ENCODE results near the gene UNC45A. TPM values are rescaled to one million over a fixed set of nuclear protein-coding genes. Genes with fewer than 3 reads are reported as not detected.

UNC45A gene
- total and polyA plus RNA-seq, 2 of the 4 experiments (the other 2 are of a cell fraction) = 68.9 to 100 TPM

DNA sequence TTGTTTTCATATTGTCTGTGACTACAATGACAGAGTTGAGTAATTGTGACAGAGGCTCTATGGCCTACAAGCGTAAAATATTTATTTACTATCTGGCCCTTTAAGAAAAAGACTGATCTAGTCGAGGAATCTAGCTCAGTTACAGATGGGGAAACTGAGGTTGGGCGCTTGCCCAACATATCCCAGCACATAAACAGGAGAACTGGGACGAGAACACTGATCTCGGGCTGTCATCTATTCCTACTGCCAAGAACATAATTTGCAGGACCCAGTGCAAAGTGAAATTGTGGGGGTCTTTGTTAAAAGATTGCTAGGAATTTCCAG is 48.8 kb upstream of the UNC45A start:
- H3K56ac ChIP-seq (ENCODE audit: extremely low read depth, insufficient read depth, low read length) = no peak overlapping the region
- ChIA-PET POLR2A (ENCODE audit: unreplicated experiment) (no interaction called here), CTCF (interaction anchor here (0.6 to 2.7 kb wide), 14 partner anchors 12 to 566 kb away, joined by 3 to 13 read pairs (median 4); partner anchors contain the start of gene MAN2A2)
- H3K14ac ChIP-seq (replicated peaks; ENCODE audit: low read depth, low read length) = no peak overlapping the region
- H3K9ac ChIP-seq (ENCODE audit: low read depth, low read length) = no peak overlapping the region
- no peak overlapping the region for H2AFZ ChIP-seq (replicated peaks; ENCODE audit: low read length, poor library complexity)
- H3K4me2 ChIP-seq (ENCODE audit: low read depth, low read length) = no peak overlapping the region
- DNase-seq (no peak), ATAC-seq (ENCODE audit: low read depth) (no peak)
- no peak overlapping the region for H4K5ac ChIP-seq (ENCODE audit: low read depth, low read length)
- no peaks in the 10 kb centered on the region for H3K27me3 ChIP-seq (ENCODE audit: control insufficient read depth, insufficient read depth, low read length)
- H3K27ac ChIP-seq (ENCODE audit: insufficient read depth, low read length) = no peak overlapping the region
- H2BK20ac ChIP-seq (ENCODE audit: low read depth, low read length) = no peak overlapping the region
- H2AK9ac ChIP-seq (replicated peaks; ENCODE audit: low read depth, low read length, poor library complexity) = no peak overlapping the region
- H3K36me3 ChIP-seq (ENCODE audit: control insufficient read depth, insufficient read depth, low read length) = peaks cover 9% of the 10 kb centered on the region; the same call in 1 of the 2 replicates
- H4K8ac ChIP-seq (ENCODE audit: low read depth in 2 of 2, low read length in 2 of 2) = no peak overlapping the region
- H3K9me3 ChIP-seq (ENCODE audit: control insufficient read depth, insufficient read depth, low read length) = no peaks in the 10 kb centered on the region
- H2BK5ac ChIP-seq (ENCODE audit: low read depth, low read length, poor library complexity, severe bottlenecking) = no peak overlapping the region
- intact Hi-C loops (cut with micrococcal nuclease) (loop anchor here (1.0 to 5.0 kb wide), 5 partner anchors 169 to 566 kb away; partner anchors contain the start of gene BLM), dilution Hi-C loops (cut with HindIII; ENCODE audit: low sequenced_read_pairs, unreplicated experiment) (no loop called here), in situ Hi-C loops (cut with MboI; ENCODE audit: low sequenced_read_pairs) (loop anchor here (5.0 to 25.0 kb wide), 3 partner anchors 244 to 574 kb away; no protein-coding TSS in a partner anchor)
- TF ChIP-seq POLR2A (IDR thresholded peaks at IDR 0.05; ENCODE audit: low read depth, low read length) (no peak), BHLHE40 (IDR thresholded peaks at IDR 0.05; ENCODE audit: low read depth, low read length) (no peak), RFX5 (IDR thresholded peaks at IDR 0.05; ENCODE audit: low read depth, low read length) (no peak), MAFK (IDR thresholded peaks at IDR 0.05; ENCODE audit: low read depth, low read length) (no peak), SMC3 (IDR thresholded peaks at IDR 0.05; ENCODE audit: low read depth, low read length) (no peak), RAD21 (IDR thresholded peaks at IDR 0.05; ENCODE audit: low read length) (no peak), RCOR1 (IDR thresholded peaks at IDR 0.05; ENCODE audit: insufficient replicate concordance, low read length) (no peak), CHD1 (IDR thresholded peaks at IDR 0.05; ENCODE audit: low read depth, low read length) (no peak), CEBPB (IDR thresholded peaks at IDR 0.05; ENCODE audit: low read depth, low read length) (no peak), FOS (IDR thresholded peaks at IDR 0.05; ENCODE audit: low read depth, low read length) (no peak)
- TF ChIP-seq, protein P1, sequence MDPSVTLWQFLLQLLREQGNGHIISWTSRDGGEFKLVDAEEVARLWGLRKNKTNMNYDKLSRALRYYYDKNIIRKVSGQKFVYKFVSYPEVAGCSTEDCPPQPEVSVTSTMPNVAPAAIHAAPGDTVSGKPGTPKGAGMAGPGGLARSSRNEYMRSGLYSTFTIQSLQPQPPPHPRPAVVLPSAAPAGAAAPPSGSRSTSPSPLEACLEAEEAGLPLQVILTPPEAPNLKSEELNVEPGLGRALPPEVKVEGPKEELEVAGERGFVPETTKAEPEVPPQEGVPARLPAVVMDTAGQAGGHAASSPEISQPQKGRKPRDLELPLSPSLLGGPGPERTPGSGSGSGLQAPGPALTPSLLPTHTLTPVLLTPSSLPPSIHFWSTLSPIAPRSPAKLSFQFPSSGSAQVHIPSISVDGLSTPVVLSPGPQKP (IDR thresholded peaks at IDR 0.05; ENCODE audit: borderline replicate concordance, low read depth, low read length) = no peak
- TF ChIP-seq, protein P2, sequence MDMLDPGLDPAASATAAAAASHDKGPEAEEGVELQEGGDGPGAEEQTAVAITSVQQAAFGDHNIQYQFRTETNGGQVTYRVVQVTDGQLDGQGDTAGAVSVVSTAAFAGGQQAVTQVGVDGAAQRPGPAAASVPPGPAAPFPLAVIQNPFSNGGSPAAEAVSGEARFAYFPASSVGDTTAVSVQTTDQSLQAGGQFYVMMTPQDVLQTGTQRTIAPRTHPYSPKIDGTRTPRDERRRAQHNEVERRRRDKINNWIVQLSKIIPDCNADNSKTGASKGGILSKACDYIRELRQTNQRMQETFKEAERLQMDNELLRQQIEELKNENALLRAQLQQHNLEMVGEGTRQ (IDR thresholded peaks at IDR 0.05; ENCODE audit: low read depth, low read length) = no peak
- no peak overlapping the region for H3K4me3 ChIP-seq (ENCODE audit: insufficient read depth, low read depth, low read length)
- H3K79me1 ChIP-seq (ENCODE audit: low read depth in 1 of 2, low read length in 2 of 2) = peaks cover 9 to 16% of the 10 kb centered on the region in 2 experiments; a peak in 3 of 4 replicates
- peaks cover 16% of the 10 kb centered on the region for H3K4me1 ChIP-seq (ENCODE audit: control insufficient read depth, insufficient read depth, low read length)
- no peak overlapping the region for H2AK5ac ChIP-seq (ENCODE audit: low read depth, low read length)
- no peaks in the 10 kb centered on the region for H3K9me1 ChIP-seq (ENCODE audit: insufficient read depth, low read length)
- no peak overlapping the region for H4K91ac ChIP-seq (ENCODE audit: insufficient read depth, low read depth, low read length)
- H3K4ac ChIP-seq (ENCODE audit: low read depth, low read length) = no peak overlapping the region; the same call in 1 of the 2 replicates
- BruUV-seq (replicated peaks) = no TSS peak
- no CpG with 5 or more reads among the region's 5 CpGs for WGBS, 2 experiments (ENCODE audit: extremely low coverage in 2 of 2, insufficient read length in 1 of 2)
- no peak overlapping the region for H3K18ac ChIP-seq (ENCODE audit: low read depth, low read length)
- no peaks in the 10 kb centered on the region for H4K20me1 ChIP-seq (ENCODE audit: insufficient read depth, low read length)
- no peak overlapping the region for H2BK120ac ChIP-seq (ENCODE audit: low read depth, low read length)
- H3K23ac ChIP-seq (ENCODE audit: low read depth, low read length) = no peak overlapping the region
- H2BK15ac ChIP-seq (ENCODE audit: low read depth, low read length) = no peak overlapping the region

All from IMR-90 (cell line).